ENCODE measurements around the gene SUN5. TPM values are rescaled to one million over a fixed set of nuclear protein-coding genes. Genes with fewer than 3 reads are reported as not detected.

Gene SUN5
- total RNA-seq, 2 donors from 2014 or later: not detected

DNA sequence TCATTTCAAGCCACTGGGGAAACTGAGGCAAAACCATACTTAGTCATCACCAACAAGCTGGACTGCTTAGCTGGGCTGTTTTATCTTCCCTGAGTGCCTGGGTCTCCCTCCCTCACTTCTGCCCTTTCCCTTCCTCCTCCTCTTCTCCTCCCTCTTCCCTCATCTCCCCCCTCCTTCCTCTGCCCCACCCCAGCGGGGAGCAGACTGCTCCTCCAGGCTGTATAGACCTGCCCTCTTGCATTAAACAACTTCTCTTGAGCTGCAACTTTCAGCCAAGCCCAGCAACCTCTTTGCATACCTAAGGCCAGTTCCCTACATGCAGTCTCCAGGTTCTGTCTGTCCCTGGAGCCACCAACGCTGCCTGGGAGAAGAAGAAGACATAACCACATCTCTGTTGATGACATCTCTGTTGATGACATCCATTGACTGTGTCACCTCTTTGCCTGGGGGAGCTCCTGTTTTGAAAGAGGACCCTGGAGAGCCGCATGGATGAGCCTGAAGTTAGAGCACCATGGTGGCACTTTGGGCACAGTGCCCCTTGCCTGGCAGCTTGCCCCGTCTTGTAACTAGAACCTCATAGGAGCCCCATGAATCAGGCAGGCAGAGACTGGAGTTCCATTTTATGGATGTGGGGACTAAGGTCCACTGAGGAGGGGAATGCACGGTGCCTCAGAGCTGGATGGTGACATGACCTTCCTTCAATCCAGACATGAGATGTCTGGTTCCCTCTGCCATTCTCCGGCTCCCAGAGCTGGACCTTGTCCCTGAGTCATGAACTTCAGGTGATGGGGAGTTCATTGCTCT, 19.4 kb upstream of the SUN5 start:
- H3K27ac Mint-ChIP-seq: no peak overlapping the region
- H3K9me3 ChIP-seq (ENCODE audit: control insufficient read depth, low read length): no peaks in the 10 kb centered on the region
- 57 to 72% methylated on average over 3 to 6 of the region's 6 CpGs for WGBS, 2 experiments (ENCODE audit: insufficient coverage in 1 of 2, insufficient read length in 1 of 2)
- H3K9me3 Mint-ChIP-seq: no peaks in the 10 kb centered on the region
- no peaks in the 10 kb centered on the region for H3K36me3 ChIP-seq (ENCODE audit: control insufficient read depth, insufficient read depth, low read length)
- TF ChIP-seq, protein P1, sequence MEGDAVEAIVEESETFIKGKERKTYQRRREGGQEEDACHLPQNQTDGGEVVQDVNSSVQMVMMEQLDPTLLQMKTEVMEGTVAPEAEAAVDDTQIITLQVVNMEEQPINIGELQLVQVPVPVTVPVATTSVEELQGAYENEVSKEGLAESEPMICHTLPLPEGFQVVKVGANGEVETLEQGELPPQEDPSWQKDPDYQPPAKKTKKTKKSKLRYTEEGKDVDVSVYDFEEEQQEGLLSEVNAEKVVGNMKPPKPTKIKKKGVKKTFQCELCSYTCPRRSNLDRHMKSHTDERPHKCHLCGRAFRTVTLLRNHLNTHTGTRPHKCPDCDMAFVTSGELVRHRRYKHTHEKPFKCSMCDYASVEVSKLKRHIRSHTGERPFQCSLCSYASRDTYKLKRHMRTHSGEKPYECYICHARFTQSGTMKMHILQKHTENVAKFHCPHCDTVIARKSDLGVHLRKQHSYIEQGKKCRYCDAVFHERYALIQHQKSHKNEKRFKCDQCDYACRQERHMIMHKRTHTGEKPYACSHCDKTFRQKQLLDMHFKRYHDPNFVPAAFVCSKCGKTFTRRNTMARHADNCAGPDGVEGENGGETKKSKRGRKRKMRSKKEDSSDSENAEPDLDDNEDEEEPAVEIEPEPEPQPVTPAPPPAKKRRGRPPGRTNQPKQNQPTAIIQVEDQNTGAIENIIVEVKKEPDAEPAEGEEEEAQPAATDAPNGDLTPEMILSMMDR (conservative IDR thresholded peaks at IDR 0.05): no peak
- H3K4me3 Mint-ChIP-seq: no peak overlapping the region
- no peaks in the 10 kb centered on the region for H3K27me3 Mint-ChIP-seq (ENCODE audit: insufficient read depth)
- no peak for DNase-seq
- no peaks in the 10 kb centered on the region for H3K4me1 ChIP-seq (ENCODE audit: control insufficient read depth, insufficient read depth, low read length)
- H3K4me3 ChIP-seq (ENCODE audit: low read length): no peak overlapping the region
- H3K4me1 Mint-ChIP-seq: peaks cover 2% of the 10 kb centered on the region
- no peak overlapping the region for H3K9ac ChIP-seq (ENCODE audit: extremely low read depth, low read length, poor library complexity, severe bottlenecking)
- no peak overlapping the region for H3K27ac ChIP-seq (ENCODE audit: low read depth, low read length)
- no peaks in the 10 kb centered on the region for H3K27me3 ChIP-seq (ENCODE audit: control insufficient read depth, insufficient read depth, low read length, poor library complexity, severe bottlenecking)
- no peaks in the 10 kb centered on the region for H3K36me3 Mint-ChIP-seq (ENCODE audit: low read depth)

DNA sequence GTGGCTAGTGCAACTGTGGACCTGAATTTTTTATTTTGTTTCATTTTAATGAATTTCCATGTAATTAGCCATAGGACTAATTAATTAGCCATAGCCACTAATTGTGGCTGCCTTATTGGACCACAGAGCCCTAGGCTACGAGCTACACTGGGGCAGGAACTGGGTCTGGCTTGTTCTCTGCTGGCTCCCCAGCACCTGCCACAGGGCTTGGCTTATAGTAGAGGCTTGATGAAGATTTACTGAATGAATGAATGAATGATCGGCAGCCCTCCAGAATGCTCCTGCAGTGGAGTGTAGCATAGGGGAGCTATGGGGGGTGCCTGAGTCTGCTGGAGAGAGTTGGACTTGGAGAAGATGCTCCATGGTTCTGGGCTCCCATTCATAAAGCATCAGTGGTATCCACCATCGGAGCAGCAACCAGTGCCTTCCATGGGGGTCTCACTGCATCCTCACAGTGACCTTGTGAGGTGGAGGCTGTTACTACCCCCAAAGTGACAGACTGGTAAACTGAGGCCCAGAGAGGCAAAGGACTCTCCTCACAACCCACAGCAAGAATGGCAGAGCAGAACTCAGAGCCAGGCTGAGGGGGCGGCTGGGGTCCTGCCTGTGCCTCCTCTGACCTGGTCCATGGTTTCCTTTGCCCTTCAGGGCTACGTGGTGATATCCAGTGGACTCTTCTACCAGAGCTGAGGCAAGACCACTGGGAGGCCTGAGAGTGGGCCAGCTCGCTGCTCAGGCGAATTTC, 18.6 kb upstream of the SUN5 start:
- peaks cover 2% of the 10 kb centered on the region for H3K4me1 Mint-ChIP-seq
- no peak overlapping the region for H3K9ac ChIP-seq (ENCODE audit: extremely low read depth, low read length, poor library complexity, severe bottlenecking)
- H3K4me1 ChIP-seq (ENCODE audit: control insufficient read depth, insufficient read depth, low read length): no peaks in the 10 kb centered on the region
- no peaks in the 10 kb centered on the region for H3K36me3 ChIP-seq (ENCODE audit: control insufficient read depth, insufficient read depth, low read length)
- no peaks in the 10 kb centered on the region for H3K9me3 Mint-ChIP-seq
- no peaks in the 10 kb centered on the region for H3K27me3 Mint-ChIP-seq (ENCODE audit: insufficient read depth)
- WGBS, 2 experiments (ENCODE audit: insufficient coverage in 1 of 2, insufficient read length in 1 of 2): 93 to 96% methylated on average over 7 of the region's 7 CpGs
- TF ChIP-seq, protein P1 (conservative IDR thresholded peaks at IDR 0.05): no peak
- H3K27me3 ChIP-seq (ENCODE audit: control insufficient read depth, insufficient read depth, low read length, poor library complexity, severe bottlenecking): no peaks in the 10 kb centered on the region
- no peak overlapping the region for H3K4me3 ChIP-seq (ENCODE audit: low read length)
- DNase-seq: no peak
- no peak overlapping the region for H3K27ac ChIP-seq (ENCODE audit: low read depth, low read length)
- no peak overlapping the region for H3K4me3 Mint-ChIP-seq
- no peak overlapping the region for H3K27ac Mint-ChIP-seq
- no peaks in the 10 kb centered on the region for H3K36me3 Mint-ChIP-seq (ENCODE audit: low read depth)
- H3K9me3 ChIP-seq (ENCODE audit: control insufficient read depth, low read length): no peaks in the 10 kb centered on the region

DNA sequence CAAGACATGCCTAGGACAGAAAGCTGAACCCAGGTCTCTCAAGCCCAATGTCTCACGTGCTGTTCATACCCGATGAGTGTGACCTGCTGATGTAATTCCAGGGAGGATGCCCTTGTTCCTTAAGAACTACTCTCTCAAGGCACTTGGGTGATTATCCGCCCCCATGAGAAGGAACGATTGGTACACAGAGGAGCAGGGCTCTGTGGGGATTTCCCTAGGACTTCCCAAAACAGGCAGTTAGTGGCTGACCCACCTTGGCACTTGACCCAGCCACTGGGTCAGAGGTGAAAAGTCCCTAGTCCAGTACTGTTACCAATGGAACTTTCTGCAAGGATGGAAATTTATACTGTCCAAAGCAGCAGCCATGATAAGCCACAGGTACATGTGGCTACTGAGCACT, 18.1 kb upstream of the SUN5 start:
- no peaks in the 10 kb centered on the region for H3K9me3 Mint-ChIP-seq
- Histone ChIP-seq H3K36me3 (ENCODE audit: control insufficient read depth, insufficient read depth, low read length) (no peaks in the 10 kb centered on the region), H3K27me3 (ENCODE audit: control insufficient read depth, insufficient read depth, low read length, poor library complexity, severe bottlenecking) (no peaks in the 10 kb centered on the region), H3K9ac (ENCODE audit: extremely low read depth, low read length, poor library complexity, severe bottlenecking) (no peak overlapping the region), H3K27ac (ENCODE audit: low read depth, low read length) (no peak overlapping the region), H3K4me1 (ENCODE audit: control insufficient read depth, insufficient read depth, low read length) (no peaks in the 10 kb centered on the region), H3K9me3 (ENCODE audit: control insufficient read depth, low read length) (no peaks in the 10 kb centered on the region), H3K4me3 (ENCODE audit: low read length) (no peak overlapping the region)
- TF ChIP-seq, protein P1 (conservative IDR thresholded peaks at IDR 0.05): no peak
- 87 to 93% methylated on average over 4 of the region's 4 CpGs for WGBS, 2 experiments (ENCODE audit: insufficient coverage in 1 of 2, insufficient read length in 1 of 2)
- H3K36me3 Mint-ChIP-seq (ENCODE audit: low read depth): no peaks in the 10 kb centered on the region
- no peak for DNase-seq
- peaks cover 6% of the 10 kb centered on the region for H3K27me3 Mint-ChIP-seq (ENCODE audit: insufficient read depth)
- peaks cover 2% of the 10 kb centered on the region for H3K4me1 Mint-ChIP-seq
- no peak overlapping the region for H3K4me3 Mint-ChIP-seq
- no peak overlapping the region for H3K27ac Mint-ChIP-seq
